Neuronal stem cell (in vitro differentiated cells): ENCODE data around the gene METTL8.
A peak's percentile ranks its signal among the peaks of the same experiment; 100 is the strongest.
"Not testable (repeated sequence)": the region's sequence is repeated elsewhere in the genome, so short reads cannot be mapped to it uniquely, and the experiment has no call there.

Experiments used
- DNase-seq: peaks from one replicate; pipeline ENCODE4 v3.0.0-alpha.2; 2013; ENCODE audit warnings: low spot score
- H2AFZ ChIP-seq: one replicate; pipeline ENCODE4 v1.6.1; 2013; ENCODE audit warnings: mild to moderate bottlenecking, low read length, inconsistent platforms
- H2AK5ac ChIP-seq: 2 replicates; pipeline ENCODE4 v1.6.1; 2013; ENCODE audit warnings: low read depth, mild to moderate bottlenecking, inconsistent platforms, low read length, moderate library complexity, mixed read lengths
- H2BK120ac ChIP-seq: 2 replicates; pipeline ENCODE4 v1.6.1; 2013; ENCODE audit warnings: low read depth, mild to moderate bottlenecking, inconsistent platforms, low read length, moderate library complexity, mixed read lengths
- H2BK12ac ChIP-seq: one replicate; pipeline ENCODE4 v1.6.1; 2013; ENCODE audit warnings: low read length, inconsistent platforms
- H2BK15ac ChIP-seq: 2 replicates; pipeline ENCODE4 v1.6.1; 2013; ENCODE audit warnings: mild to moderate bottlenecking, low read length, inconsistent platforms, mixed read lengths
- H2BK5ac ChIP-seq: one replicate; pipeline ENCODE4 v1.6.1; 2013; ENCODE audit warnings: inconsistent platforms, mild to moderate bottlenecking, low read length, moderate library complexity
- H3K14ac ChIP-seq: one replicate; pipeline ENCODE4 v1.6.1; 2013; ENCODE audit warnings: low read length, inconsistent platforms
- H3K18ac ChIP-seq: 2 replicates; pipeline ENCODE4 v1.6.1; 2013; ENCODE audit warnings: low read length, inconsistent platforms
- H3K23ac ChIP-seq: 2 replicates; pipeline ENCODE4 v1.6.1; 2013; ENCODE audit warnings: low read depth, mild to moderate bottlenecking, mixed read lengths, low read length, inconsistent platforms; ENCODE audit not compliant: poor library complexity
- H3K27ac ChIP-seq: replicated peaks from 3 replicates; pipeline ENCODE4 v1.5.1; 2013; ENCODE audit warnings: low read length, inconsistent platforms
- H3K27me3 ChIP-seq, 3 experiments: 2 replicates each; pipeline ENCODE4 v1.6.1; 2013; ENCODE audit warnings: low read length in 3 of 3, mild to moderate bottlenecking in 2 of 3, inconsistent platforms in 1 of 3, low read depth in 1 of 3, mixed read lengths in 1 of 3, moderate library complexity in 1 of 3; ENCODE audit not compliant: control insufficient read depth in 3 of 3, insufficient read depth in 3 of 3
- H3K36me3 ChIP-seq, 2 donors: replicated peaks in 1 of 2; 2 replicates each; pipeline ENCODE4 v1.6.1; 2013; ENCODE audit warnings: low read length in 2 of 2; ENCODE audit not compliant: control insufficient read depth in 2 of 2, insufficient read depth in 2 of 2
- H3K4ac ChIP-seq: 2 replicates; pipeline ENCODE4 v1.6.1; 2013; ENCODE audit warnings: inconsistent platforms, mild to moderate bottlenecking, low read length, moderate library complexity
- H3K4me1 ChIP-seq, 2 donors: 1 replicate in 1 of 2; 2 replicates in 1 of 2; pipeline ENCODE4 v1.6.1; 2013; ENCODE audit warnings: low read length in 2 of 2, low read depth in 1 of 2; ENCODE audit not compliant: control insufficient read depth in 2 of 2, insufficient read depth in 1 of 2
- H3K4me2 ChIP-seq: one replicate; pipeline ENCODE4 v1.6.1; 2013; ENCODE audit warnings: mild to moderate bottlenecking, low read length, inconsistent platforms; ENCODE audit not compliant: insufficient read depth, poor library complexity, severe bottlenecking
- H3K4me3 ChIP-seq, 2 donors: 2 replicates each; pipeline ENCODE4 v1.5.1; 2013; ENCODE audit warnings: low read length in 2 of 2, mild to moderate bottlenecking in 2 of 2, inconsistent platforms in 1 of 2, moderate library complexity in 1 of 2
- H3K79me1 ChIP-seq: one replicate; pipeline ENCODE4 v1.6.1; 2013; ENCODE audit warnings: low read depth, mild to moderate bottlenecking, inconsistent platforms, low read length, moderate library complexity
- H3K9ac ChIP-seq: one replicate; pipeline ENCODE4 v1.6.1; 2013; ENCODE audit warnings: mild to moderate bottlenecking, low read depth, low read length, inconsistent platforms; ENCODE audit not compliant: poor library complexity
- H3K9me3 ChIP-seq, 2 donors: replicated peaks in 1 of 2; 2 replicates each; pipeline versions ENCODE3 to v1.6.1; 2013; ENCODE audit warnings: low read length in 2 of 2, mild to moderate bottlenecking in 2 of 2, inconsistent platforms in 1 of 2, low read depth in 1 of 2, mixed read lengths in 1 of 2, moderate library complexity in 1 of 2; ENCODE audit not compliant: control insufficient read depth in 2 of 2, insufficient read depth in 1 of 2
- H4K8ac ChIP-seq: one replicate; pipeline ENCODE4 v1.6.1; 2013; ENCODE audit warnings: low read depth, mild to moderate bottlenecking, inconsistent platforms, low read length, moderate library complexity
- H4K91ac ChIP-seq: one replicate; pipeline ENCODE4 v1.6.1; 2013; ENCODE audit warnings: low read length, low read depth, mild to moderate bottlenecking, inconsistent platforms; ENCODE audit not compliant: poor library complexity
- WGBS, 2 donors: extraction: QIAGEN DNeasy Blood & Tissue Kit; methylation state at CpG; one replicate each; pipeline ENCODE4 v1.1.7; 2013; ENCODE audit warnings: missing lambda C conversion rate in 2 of 2, mixed read lengths in 1 of 2; ENCODE audit not compliant: insufficient read length in 2 of 2, insufficient replicate concordance in 1 of 2; ENCODE audit errors: extremely low coverage in 2 of 2; 5-methylcytosine and 5-hydroxymethylcytosine counted together

Gene METTL8

DNA sequence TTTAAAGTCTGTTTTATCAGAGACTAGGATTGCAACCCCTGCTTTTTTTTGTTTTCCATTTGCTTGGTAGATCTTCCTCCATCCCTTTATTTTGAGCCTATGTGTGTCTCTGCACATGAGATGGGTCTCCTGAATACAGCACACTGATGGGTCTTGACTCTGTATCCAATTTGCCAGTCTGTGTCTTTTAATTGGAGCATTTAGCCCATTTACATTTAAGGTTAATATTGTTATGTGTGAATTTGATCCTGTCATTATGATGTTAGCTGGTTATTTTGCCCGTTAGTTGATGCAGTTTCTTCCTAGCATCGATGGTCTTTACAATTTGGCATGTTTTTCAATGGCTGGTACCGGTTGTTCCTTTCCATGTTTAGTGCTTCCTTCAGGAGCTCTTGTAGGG, 80.0 kb downstream of the METTL8 start:
- not testable (repeated sequence) for H3K9ac ChIP-seq, H3K36me3 ChIP-seq, H2BK5ac ChIP-seq, H3K4me2 ChIP-seq, H3K14ac ChIP-seq, H3K4ac ChIP-seq, H4K91ac ChIP-seq, H3K79me1 ChIP-seq, H2BK12ac ChIP-seq, H3K4me1 ChIP-seq, H3K23ac ChIP-seq, H2AK5ac ChIP-seq, H2BK120ac ChIP-seq, H2BK15ac ChIP-seq, H4K8ac ChIP-seq, H3K4me3 ChIP-seq, DNase-seq, H3K27me3 ChIP-seq, H3K18ac ChIP-seq, H2AFZ ChIP-seq, H3K27ac ChIP-seq
- WGBS, 2 donors: no CpG with 5 or more reads among the region's 3 CpGs
- peaks cover 3 to 16% of the 10 kb centered on the region in 2 donors for H3K9me3 ChIP-seq

DNA sequence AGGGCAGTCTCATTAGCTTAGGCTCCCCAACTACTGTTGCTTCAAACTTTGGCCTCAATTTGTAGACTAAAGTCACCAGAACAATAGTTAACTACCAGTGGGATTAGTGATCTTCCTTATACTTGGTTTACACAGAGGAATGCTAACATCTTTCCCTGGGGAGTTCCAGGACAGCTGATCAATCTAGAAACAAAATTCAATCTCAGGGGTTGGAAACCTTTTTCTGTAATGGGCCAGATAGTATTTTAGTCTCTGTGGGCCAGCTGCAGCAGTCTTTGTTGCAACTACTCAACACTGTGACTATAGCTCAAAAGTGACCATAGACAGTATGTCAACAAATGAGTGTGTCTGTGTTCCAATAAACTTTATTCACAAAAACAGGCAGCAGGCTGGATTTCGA, 85.7 kb downstream of the METTL8 start:
- no peaks in the 10 kb centered on the region for H3K9me3 ChIP-seq
- no peak overlapping the region for H3K18ac ChIP-seq
- H2BK12ac ChIP-seq: no peak overlapping the region
- no peak overlapping the region for H2BK15ac ChIP-seq
- no peak overlapping the region for H3K4me3 ChIP-seq
- no peaks in the 10 kb centered on the region for H3K79me1 ChIP-seq
- H3K9ac ChIP-seq: no peak overlapping the region
- no peak overlapping the region for H2AK5ac ChIP-seq
- H3K36me3 ChIP-seq: no peaks in the 10 kb centered on the region
- H4K8ac ChIP-seq: no peak overlapping the region
- no peak overlapping the region for H3K23ac ChIP-seq
- peaks cover 0 to 9% of the 10 kb centered on the region in 2 donors for H3K4me1 ChIP-seq
- H3K27me3 ChIP-seq: no peaks in the 10 kb centered on the region
- peak overlapping the region; percentile 19 for H3K27ac ChIP-seq
- H2AFZ ChIP-seq: no peak overlapping the region
- no CpG with 5 or more reads among the region's 1 CpG for WGBS, 2 donors
- no peak overlapping the region for H2BK120ac ChIP-seq
- no peak overlapping the region for H3K4me2 ChIP-seq
- H3K4ac ChIP-seq: no peak overlapping the region
- H2BK5ac ChIP-seq: no peak overlapping the region
- no peak overlapping the region for H4K91ac ChIP-seq
- no peak overlapping the region for H3K14ac ChIP-seq
- no peak for DNase-seq

DNA sequence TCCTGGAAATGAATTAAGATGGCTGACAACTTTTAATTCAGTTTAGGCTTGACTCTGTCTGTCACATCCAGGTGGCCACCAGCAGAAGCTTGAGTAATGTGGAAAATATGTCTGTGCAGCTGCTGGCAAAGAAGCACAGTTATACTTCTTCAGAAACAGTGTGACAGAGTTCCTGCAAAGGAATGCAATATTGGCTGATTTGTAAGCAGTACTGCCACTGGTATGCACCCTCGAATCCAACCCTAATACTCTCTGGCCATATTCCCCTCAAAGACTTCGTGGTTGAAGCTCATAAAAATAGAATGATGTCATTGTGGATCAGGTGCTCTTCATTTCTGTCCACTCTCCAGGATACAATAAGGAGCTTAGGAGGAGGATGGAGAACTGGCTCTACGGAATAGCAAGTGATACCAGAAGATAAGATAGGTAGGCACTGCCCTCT, 86.2 kb downstream of the METTL8 start:
- DNase-seq: no peak
- no peak overlapping the region for H3K27ac ChIP-seq
- H3K9ac ChIP-seq: no peak overlapping the region
- no peak overlapping the region for H3K14ac ChIP-seq
- no CpG with 5 or more reads among the region's 3 CpGs for WGBS, 2 donors
- no peak overlapping the region for H4K91ac ChIP-seq
- H2BK5ac ChIP-seq: no peak overlapping the region
- H3K27me3 ChIP-seq: no peaks in the 10 kb centered on the region
- no peak overlapping the region for H2BK12ac ChIP-seq
- no peak overlapping the region for H3K23ac ChIP-seq
- no peak overlapping the region for H2AFZ ChIP-seq
- no peak overlapping the region for H2BK120ac ChIP-seq
- H4K8ac ChIP-seq: no peak overlapping the region
- no peak overlapping the region for H3K4me3 ChIP-seq
- H3K4me2 ChIP-seq: no peak overlapping the region
- no peaks in the 10 kb centered on the region for H3K79me1 ChIP-seq
- H3K36me3 ChIP-seq: no peaks in the 10 kb centered on the region
- H3K9me3 ChIP-seq: no peaks in the 10 kb centered on the region
- no peak overlapping the region for H2AK5ac ChIP-seq
- no peak overlapping the region for H3K18ac ChIP-seq
- H3K4me1 ChIP-seq: peaks cover 0 to 9% of the 10 kb centered on the region in 2 donors
- no peak overlapping the region for H2BK15ac ChIP-seq
- no peak overlapping the region for H3K4ac ChIP-seq

GRCh38 chr2:171346723-171347557, 86.8 kb downstream of the METTL8 start:
- Histone ChIP-seq H2BK5ac (no peak overlapping the region), H3K9me3 (no peaks in the 10 kb centered on the region), H3K4ac (no peak overlapping the region), H2AK5ac (no peak overlapping the region), H4K91ac (no peak overlapping the region), H2BK120ac (no peak overlapping the region), H3K79me1 (no peaks in the 10 kb centered on the region), H3K36me3 (no peaks in the 10 kb centered on the region), H3K27me3 (no peaks in the 10 kb centered on the region), H3K18ac (no peak overlapping the region), H3K23ac (no peak overlapping the region), H4K8ac (no peak overlapping the region), H3K9ac (no peak overlapping the region), H3K4me1 (peaks cover 0 to 9% of the 10 kb centered on the region in 2 donors), H3K14ac (no peak overlapping the region), H3K4me3 (no peak overlapping the region), H2BK12ac (no peak overlapping the region), H3K4me2 (no peak overlapping the region), H3K27ac (no peak overlapping the region), H2BK15ac (no peak overlapping the region), H2AFZ (no peak overlapping the region)
- DNase-seq: no peak
- WGBS, 2 donors: no CpG with 5 or more reads among the region's 10 CpGs
